HepG2 (cell line): ENCODE data around the gene MSMO1. TPM values are rescaled to one million over a fixed set of nuclear protein-coding genes. Genes with fewer than 3 reads are reported as not detected.

Experiments used
- BRCA1 ChIP-seq: sonication (generic); formaldehyde crosslinking; IDR thresholded peaks from 2 replicates; pipeline ENCODE4 v1.4.0; 2020; ENCODE audit warnings: missing genetic modification reagents
- CENPT ChIP-seq: sonication (generic); formaldehyde crosslinking; IDR thresholded peaks from 2 replicates; pipeline ENCODE4 v1.8.0; 2022; ENCODE audit warnings: low read depth, mild to moderate bottlenecking, moderate library complexity, missing genetic modification reagents
- FOSL1 ChIP-seq: sonication (generic); formaldehyde crosslinking; IDR thresholded peaks from 2 replicates; pipeline ENCODE4 v1.9.0; 2021; ENCODE audit warnings: missing genetic modification reagents, borderline replicate concordance
- HNRNPH1 ChIP-seq: fragments of 200-400 bp; formaldehyde crosslinking; optimal IDR thresholded peaks from 2 replicates; pipeline ENCODE3; 2017; ENCODE audit warnings: mild to moderate bottlenecking, low read depth, low read length
- NFYC ChIP-seq: IDR thresholded peaks from 2 replicates; pipeline ENCODE4 v1.6.1; 2016; ENCODE audit warnings: missing genetic modification reagents, missing compliant biosample characterization
- ZNF253 ChIP-seq: sonication (generic); formaldehyde crosslinking; IDR thresholded peaks from 2 replicates; pipeline ENCODE4 v1.8.0; 2022; ENCODE audit warnings: mild to moderate bottlenecking, missing genetic modification reagents, borderline replicate concordance
- ZNF766 ChIP-seq: sonication (generic); formaldehyde crosslinking; IDR thresholded peaks from 2 replicates; pipeline ENCODE4 v1.5.0; 2020; ENCODE audit warnings: missing genetic modification reagents, borderline replicate concordance
- ZSCAN9 ChIP-seq: IDR thresholded peaks from 2 replicates; pipeline ENCODE4 v1.6.1; 2016; ENCODE audit warnings: borderline replicate concordance
- polyA plus RNA-seq, 8 experiments: library from polyadenylated mRNA; depleted of rRNA in 3 of 8; stranded (reverse) in 7 of 8; unstranded in 1 of 8; fragments of >200 nt; fragmentation: Illumina TruSeq in 4 of 8; extraction: Trizol in 4 of 8; gene quantifications; 2 replicates each; pipeline versions ENCODE4 v1.2.1 to v1.2.3, GENCODE V29; 2011 to 2016; ENCODE audit warnings: low read depth in 4 of 8, missing spikeins in 1 of 8, mixed read lengths in 1 of 8; ENCODE audit not compliant: insufficient read depth in 1 of 8
- total RNA-seq, 5 experiments: library from RNA; depleted of rRNA; stranded (reverse); fragments of >200 nt; fragmentation: Illumina TruSeq; extraction: Trizol; gene quantifications; 2 replicates each; pipeline ENCODE4 v1.2.3, GENCODE V29; 2016; ENCODE audit warnings: low read depth in 1 of 5
- TF ChIP-seq, protein P1 (sequence below), 2 experiments: fragments of 450-650 bp in 1 of 2; sonication (generic) in 1 of 2; formaldehyde crosslinking in 1 of 2; IDR thresholded peaks; 2 replicates each; pipeline versions ENCODE4 v1.6.1 to v1.8.0; 2016 to 2022; ENCODE audit warnings: antibody characterized with exemption in 1 of 2, mild to moderate bottlenecking in 1 of 2, missing genetic modification reagents in 1 of 2
- TF ChIP-seq, protein P2 (sequence below): IDR thresholded peaks from 2 replicates; pipeline ENCODE4 v1.6.1; 2016; ENCODE audit warnings: missing compliant biosample characterization, missing genetic modification reagents, borderline replicate concordance
- TF ChIP-seq, protein P3 (sequence below): sonication (generic); formaldehyde crosslinking; conservative IDR thresholded peaks from 2 replicates; pipeline ENCODE4 v1.8.1; 2023; ENCODE audit warnings: missing genetic modification reagents
- TF ChIP-seq, protein P4 (sequence below): IDR thresholded peaks from 2 replicates; pipeline ENCODE4 v1.6.1; 2016; ENCODE audit warnings: low read depth, control low read depth
- TF ChIP-seq, protein P5 (sequence below): sonication (generic); formaldehyde crosslinking; IDR thresholded peaks from 2 replicates; pipeline ENCODE4 v1.5.0; 2020; ENCODE audit warnings: missing genetic modification reagents

MSMO1 gene
- total and polyA plus RNA-seq, 2 of the 13 experiments (the other 11 are each of a cell fraction or from before 2014, with no cell fraction given): 98.1 to 216 TPM

DNA sequence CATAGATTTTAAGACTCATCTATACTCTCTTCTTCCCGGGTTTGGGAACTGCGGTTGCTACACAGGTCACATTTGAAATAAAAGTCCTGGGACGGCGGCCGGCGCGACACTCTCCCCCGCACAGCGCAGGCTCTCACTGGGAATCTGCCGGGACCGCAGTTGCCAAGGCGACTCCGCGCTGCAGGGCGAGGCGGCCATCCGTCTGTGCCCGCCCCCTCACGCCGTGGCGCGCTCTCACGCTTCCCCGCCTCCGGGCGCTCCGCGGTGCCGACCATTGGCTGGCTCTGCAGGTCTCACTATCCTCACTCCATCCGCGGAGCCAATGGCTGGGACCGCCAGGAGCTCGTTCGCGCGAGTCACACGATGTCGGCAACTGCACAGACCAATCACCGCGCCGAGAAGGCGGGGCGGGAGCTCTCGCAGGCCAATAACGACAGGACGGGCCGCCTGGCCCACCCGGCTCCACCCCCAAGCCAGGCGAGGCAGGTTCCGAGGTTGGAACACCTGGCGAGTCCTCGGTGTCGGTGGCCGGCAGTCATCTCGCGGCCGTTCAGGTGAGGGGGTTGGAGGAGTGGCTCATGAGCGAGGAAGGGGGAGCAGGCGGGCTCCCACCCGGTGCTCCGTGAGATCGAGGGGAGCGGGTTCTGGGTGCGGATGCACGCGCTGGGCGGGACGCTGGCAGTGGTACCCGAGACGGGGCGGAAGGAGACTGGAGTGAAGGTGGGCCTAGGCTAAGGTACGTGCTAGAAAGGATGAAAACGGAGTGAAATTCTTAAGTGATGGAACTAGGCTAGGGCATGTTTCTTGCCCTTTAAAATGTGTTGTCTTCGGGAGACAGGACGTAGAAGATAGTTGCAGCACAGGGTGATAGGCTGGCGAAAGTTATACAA, at the start of gene MSMO1 (continued):
- TF ChIP-seq, protein P1, sequence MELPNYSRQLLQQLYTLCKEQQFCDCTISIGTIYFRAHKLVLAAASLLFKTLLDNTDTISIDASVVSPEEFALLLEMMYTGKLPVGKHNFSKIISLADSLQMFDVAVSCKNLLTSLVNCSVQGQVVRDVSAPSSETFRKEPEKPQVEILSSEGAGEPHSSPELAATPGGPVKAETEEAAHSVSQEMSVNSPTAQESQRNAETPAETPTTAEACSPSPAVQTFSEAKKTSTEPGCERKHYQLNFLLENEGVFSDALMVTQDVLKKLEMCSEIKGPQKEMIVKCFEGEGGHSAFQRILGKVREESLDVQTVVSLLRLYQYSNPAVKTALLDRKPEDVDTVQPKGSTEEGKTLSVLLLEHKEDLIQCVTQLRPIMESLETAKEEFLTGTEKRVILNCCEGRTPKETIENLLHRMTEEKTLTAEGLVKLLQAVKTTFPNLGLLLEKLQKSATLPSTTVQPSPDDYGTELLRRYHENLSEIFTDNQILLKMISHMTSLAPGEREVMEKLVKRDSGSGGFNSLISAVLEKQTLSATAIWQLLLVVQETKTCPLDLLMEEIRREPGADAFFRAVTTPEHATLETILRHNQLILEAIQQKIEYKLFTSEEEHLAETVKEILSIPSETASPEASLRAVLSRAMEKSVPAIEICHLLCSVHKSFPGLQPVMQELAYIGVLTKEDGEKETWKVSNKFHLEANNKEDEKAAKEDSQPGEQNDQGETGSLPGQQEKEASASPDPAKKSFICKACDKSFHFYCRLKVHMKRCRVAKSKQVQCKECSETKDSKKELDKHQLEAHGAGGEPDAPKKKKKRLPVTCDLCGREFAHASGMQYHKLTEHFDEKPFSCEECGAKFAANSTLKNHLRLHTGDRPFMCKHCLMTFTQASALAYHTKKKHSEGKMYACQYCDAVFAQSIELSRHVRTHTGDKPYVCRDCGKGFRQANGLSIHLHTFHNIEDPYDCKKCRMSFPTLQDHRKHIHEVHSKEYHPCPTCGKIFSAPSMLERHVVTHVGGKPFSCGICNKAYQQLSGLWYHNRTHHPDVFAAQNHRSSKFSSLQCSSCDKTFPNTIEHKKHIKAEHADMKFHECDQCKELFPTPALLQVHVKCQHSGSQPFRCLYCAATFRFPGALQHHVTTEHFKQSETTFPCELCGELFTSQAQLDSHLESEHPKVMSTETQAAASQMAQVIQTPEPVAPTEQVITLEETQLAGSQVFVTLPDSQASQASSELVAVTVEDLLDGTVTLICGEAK (IDR thresholded peaks at IDR 0.05): no peak
- TF ChIP-seq, protein P1 (CRISPR knock-in tag; IDR thresholded peaks at IDR 0.05): no peak; the same call in 1 of the 2 replicates
- TF ChIP-seq, protein P2, sequence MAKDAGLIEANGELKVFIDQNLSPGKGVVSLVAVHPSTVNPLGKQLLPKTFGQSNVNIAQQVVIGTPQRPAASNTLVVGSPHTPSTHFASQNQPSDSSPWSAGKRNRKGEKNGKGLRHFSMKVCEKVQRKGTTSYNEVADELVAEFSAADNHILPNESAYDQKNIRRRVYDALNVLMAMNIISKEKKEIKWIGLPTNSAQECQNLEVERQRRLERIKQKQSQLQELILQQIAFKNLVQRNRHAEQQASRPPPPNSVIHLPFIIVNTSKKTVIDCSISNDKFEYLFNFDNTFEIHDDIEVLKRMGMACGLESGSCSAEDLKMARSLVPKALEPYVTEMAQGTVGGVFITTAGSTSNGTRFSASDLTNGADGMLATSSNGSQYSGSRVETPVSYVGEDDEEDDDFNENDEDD (CRISPR knock-in tag): peak; percentile 77
- TF ChIP-seq, protein P3, sequence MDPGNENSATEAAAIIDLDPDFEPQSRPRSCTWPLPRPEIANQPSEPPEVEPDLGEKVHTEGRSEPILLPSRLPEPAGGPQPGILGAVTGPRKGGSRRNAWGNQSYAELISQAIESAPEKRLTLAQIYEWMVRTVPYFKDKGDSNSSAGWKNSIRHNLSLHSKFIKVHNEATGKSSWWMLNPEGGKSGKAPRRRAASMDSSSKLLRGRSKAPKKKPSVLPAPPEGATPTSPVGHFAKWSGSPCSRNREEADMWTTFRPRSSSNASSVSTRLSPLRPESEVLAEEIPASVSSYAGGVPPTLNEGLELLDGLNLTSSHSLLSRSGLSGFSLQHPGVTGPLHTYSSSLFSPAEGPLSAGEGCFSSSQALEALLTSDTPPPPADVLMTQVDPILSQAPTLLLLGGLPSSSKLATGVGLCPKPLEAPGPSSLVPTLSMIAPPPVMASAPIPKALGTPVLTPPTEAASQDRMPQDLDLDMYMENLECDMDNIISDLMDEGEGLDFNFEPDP (CRISPR knock-in tag): no peak
- TF ChIP-seq CENPT: no peak
- TF ChIP-seq FOSL1 (CRISPR knock-in tag): no peak
- TF ChIP-seq ZNF253 (CRISPR knock-in tag): no peak
- peak; percentile 100 for TF ChIP-seq NFYC (CRISPR knock-in tag)
- peak; percentile 99 for TF ChIP-seq HNRNPH1
- peak; percentile 17; the same call in 1 of the 2 replicates for TF ChIP-seq BRCA1 (CRISPR knock-in tag)
- TF ChIP-seq, protein P4, sequence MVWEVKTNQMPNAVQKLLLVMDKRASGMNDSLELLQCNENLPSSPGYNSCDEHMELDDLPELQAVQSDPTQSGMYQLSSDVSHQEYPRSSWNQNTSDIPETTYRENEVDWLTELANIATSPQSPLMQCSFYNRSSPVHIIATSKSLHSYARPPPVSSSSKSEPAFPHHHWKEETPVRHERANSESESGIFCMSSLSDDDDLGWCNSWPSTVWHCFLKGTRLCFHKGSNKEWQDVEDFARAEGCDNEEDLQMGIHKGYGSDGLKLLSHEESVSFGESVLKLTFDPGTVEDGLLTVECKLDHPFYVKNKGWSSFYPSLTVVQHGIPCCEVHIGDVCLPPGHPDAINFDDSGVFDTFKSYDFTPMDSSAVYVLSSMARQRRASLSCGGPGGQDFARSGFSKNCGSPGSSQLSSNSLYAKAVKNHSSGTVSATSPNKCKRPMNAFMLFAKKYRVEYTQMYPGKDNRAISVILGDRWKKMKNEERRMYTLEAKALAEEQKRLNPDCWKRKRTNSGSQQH (CRISPR knock-in tag): peak; percentile 85; the same call in 1 of the 2 replicates
- TF ChIP-seq ZSCAN9: 0 out of 2 replicates have a peak, but pooled peaks have one; percentile 46
- TF ChIP-seq, protein P5, sequence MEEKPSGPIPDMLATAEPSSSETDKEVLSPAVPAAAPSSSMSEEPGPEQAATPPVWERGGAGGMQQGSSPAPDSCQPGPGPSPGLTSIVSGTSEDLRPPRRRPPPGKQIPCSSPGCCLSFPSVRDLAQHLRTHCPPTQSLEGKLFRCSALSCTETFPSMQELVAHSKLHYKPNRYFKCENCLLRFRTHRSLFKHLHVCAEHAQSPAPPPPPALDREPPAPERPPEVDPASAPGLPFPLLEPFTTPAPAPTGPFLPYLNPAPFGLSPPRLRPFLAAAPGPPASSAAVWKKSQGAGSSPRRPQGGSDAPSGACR: peak; percentile 77
- peak; percentile 69; the same call in 1 of the 2 replicates for TF ChIP-seq ZNF766
